Astrocyte (in vitro differentiated cells and primary cell): ENCODE results near the gene TLN1.

ENCODE experiments used
- EZH2 ChIP-seq: IDR thresholded peaks from 2 replicates; pipeline ENCODE4 v1.6.1; 2012; ENCODE audit warnings: mild to moderate bottlenecking, low read length, inconsistent platforms; ENCODE audit not compliant: insufficient read depth
- TF ChIP-seq, protein P1 (sequence below): IDR thresholded peaks from 2 replicates; pipeline ENCODE4 v1.5.1; 2011; ENCODE audit warnings: low read depth, mild to moderate bottlenecking, inconsistent platforms, low read length, moderate library complexity; ENCODE audit not compliant: insufficient read depth

DNA sequence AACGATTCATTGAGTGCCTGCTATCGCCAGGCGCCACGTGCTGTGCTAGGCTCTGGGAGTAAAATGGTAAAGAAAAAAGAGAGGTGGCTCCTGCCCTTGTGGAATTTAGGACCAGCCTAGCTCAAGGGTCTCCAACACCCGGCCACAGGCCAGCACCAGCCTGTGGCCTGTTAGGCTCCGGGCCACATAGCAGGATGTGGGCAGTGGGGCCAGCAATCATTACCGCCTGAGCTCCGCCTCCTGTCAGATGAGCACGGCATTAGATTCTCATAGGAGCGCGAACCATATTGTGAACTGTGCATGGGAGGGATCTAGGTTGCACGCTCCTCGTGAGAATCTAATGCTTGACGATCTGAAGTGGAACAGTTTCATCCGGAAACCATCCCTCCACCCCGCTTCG is 75.6 kb downstream of the TLN1 start:
- TF ChIP-seq, protein P1, sequence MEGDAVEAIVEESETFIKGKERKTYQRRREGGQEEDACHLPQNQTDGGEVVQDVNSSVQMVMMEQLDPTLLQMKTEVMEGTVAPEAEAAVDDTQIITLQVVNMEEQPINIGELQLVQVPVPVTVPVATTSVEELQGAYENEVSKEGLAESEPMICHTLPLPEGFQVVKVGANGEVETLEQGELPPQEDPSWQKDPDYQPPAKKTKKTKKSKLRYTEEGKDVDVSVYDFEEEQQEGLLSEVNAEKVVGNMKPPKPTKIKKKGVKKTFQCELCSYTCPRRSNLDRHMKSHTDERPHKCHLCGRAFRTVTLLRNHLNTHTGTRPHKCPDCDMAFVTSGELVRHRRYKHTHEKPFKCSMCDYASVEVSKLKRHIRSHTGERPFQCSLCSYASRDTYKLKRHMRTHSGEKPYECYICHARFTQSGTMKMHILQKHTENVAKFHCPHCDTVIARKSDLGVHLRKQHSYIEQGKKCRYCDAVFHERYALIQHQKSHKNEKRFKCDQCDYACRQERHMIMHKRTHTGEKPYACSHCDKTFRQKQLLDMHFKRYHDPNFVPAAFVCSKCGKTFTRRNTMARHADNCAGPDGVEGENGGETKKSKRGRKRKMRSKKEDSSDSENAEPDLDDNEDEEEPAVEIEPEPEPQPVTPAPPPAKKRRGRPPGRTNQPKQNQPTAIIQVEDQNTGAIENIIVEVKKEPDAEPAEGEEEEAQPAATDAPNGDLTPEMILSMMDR, result no peak
- no peak for TF ChIP-seq EZH2
